Right cardiac atrium (tissue), 5 donors: ENCODE measurements around the gene TNFSF12. TPM values are rescaled to one million over a fixed set of nuclear protein-coding genes. Genes with fewer than 3 reads are reported as not detected.
A peak's percentile ranks its signal among the peaks of the same experiment; 100 is the strongest.

Experiments
- ATAC-seq, 2 donors: fragments of 200-7000 bp; cut with Tn5 transposase; one replicate each; pipeline versions ENCODE4 v1.8.0 to v1.9.1; 2020; ENCODE audit warnings: moderate library complexity in 2 of 2, mild to moderate bottlenecking in 1 of 2
- DNase-seq, 3 donors: peaks; one replicate each; pipeline ENCODE4 v3.0.0-alpha.2; 2020
- H3K27ac ChIP-seq: one replicate; pipeline ENCODE4 v1.5.1; 2013; ENCODE audit warnings: mild to moderate bottlenecking, low read length, control low read depth, moderate library complexity
- H3K27me3 ChIP-seq: one replicate; pipeline ENCODE4 v1.6.1; 2013; ENCODE audit not compliant: control insufficient read depth, insufficient read depth
- H3K4me1 ChIP-seq: one replicate; pipeline ENCODE4 v1.6.1; 2013; ENCODE audit warnings: low read length; ENCODE audit not compliant: control insufficient read depth, insufficient read depth
- H3K4me3 ChIP-seq: one replicate; pipeline ENCODE4 v1.5.1; 2013; ENCODE audit warnings: low read length, control low read depth
- H3K9me3 ChIP-seq: one replicate; pipeline ENCODE4 v1.6.1; 2013; ENCODE audit warnings: low read length; ENCODE audit not compliant: control insufficient read depth
- WGBS: extraction: QIAGEN DNeasy Blood & Tissue Kit; methylation state at CpG from one replicate; pipeline ENCODE4 v1.1.7; 2013; 5-methylcytosine and 5-hydroxymethylcytosine counted together
- intact Hi-C, 4 donors: fragments of 100-400 bp; cut with DNase I; formaldehyde crosslinking; loops; one replicate each; pipeline versions ENCODE4 v1.11.0 to v1.14.0; 2022 to 2023
- polyA plus RNA-seq: library from polyadenylated mRNA; stranded (reverse); fragments of 200-250 nt; gene quantifications from one replicate; pipeline ENCODE4 v1.2.3, GENCODE V29; 2013
- total RNA-seq, 4 donors: library from RNA; stranded (reverse); fragmentation: NEBNext Ultra II Directional; extraction: Animal tissue kit (Norgen Biotek cat#: 25700); gene quantifications; one replicate each; pipeline ENCODE4 v1.2.1, GENCODE V29; 2021
- donor health status: healthy with polysubstance abuse.
- donor health status: DM: no; HTN: yes; CAD: no.
- donor health status: DM: no; HTN: no; CAD: no.
- donor health status: DM: no; HTN: yes; CAD: no; lungs with severe emphysema.
- donor health status: DM: yes; HTN: yes; CAD: no.

Gene TNFSF12
- total and polyA plus RNA-seq, 5 donors, result 42.9 to 58.4 (median 51.5) TPM

DNA sequence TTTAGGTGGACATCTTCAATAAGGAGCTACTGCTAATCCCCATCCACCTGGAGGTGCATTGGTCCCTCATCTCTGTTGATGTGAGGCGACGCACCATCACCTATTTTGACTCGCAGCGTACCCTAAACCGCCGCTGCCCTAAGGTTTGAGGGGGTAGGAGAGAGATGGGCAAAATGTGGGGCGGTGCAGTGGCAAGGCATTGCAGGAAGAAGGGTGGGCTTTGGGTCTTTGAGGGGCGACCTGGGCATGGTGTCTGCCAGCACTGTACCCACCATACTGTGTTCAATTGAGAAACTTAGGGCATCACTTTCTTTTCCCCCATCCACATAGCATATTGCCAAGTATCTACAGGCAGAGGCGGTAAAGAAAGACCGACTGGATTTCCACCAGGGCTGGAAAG lies 21.5 kb downstream of the TNFSF12 start:
- Histone ChIP-seq H3K4me1 (peaks cover 3% of the 10 kb centered on the region), H3K27me3 (no peaks in the 10 kb centered on the region), H3K27ac (no peak overlapping the region), H3K4me3 (no peak overlapping the region), H3K9me3 (no peaks in the 10 kb centered on the region)
- 94% methylated on average over 10 of the region's 10 CpGs for WGBS
- intact Hi-C loops, result no loop called here
- no peak for ATAC-seq
- DNase-seq, result peak in 1 of 3 donors; percentile 37

DNA sequence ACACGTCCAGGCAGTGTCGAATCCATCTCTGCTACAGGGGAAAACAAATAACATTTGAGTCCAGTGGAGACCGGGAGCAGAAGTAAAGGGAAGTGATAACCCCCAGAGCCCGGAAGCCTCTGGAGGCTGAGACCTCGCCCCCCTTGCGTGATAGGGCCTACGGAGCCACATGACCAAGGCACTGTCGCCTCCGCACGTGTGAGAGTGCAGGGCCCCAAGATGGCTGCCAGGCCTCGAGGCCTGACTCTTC lies 23.4 kb downstream of the TNFSF12 start:
- Histone ChIP-seq H3K9me3 (no peaks in the 10 kb centered on the region), H3K27me3 (no peaks in the 10 kb centered on the region), H3K4me3 (peak overlapping the region; percentile 53), H3K4me1 (peaks cover 7% of the 10 kb centered on the region), H3K27ac (peak overlapping the region; percentile 98)
- DNase-seq (no peak), ATAC-seq (no peak)
- intact Hi-C loops, result no loop called here
- 2% methylated on average over 11 of the region's 11 CpGs for WGBS

DNA sequence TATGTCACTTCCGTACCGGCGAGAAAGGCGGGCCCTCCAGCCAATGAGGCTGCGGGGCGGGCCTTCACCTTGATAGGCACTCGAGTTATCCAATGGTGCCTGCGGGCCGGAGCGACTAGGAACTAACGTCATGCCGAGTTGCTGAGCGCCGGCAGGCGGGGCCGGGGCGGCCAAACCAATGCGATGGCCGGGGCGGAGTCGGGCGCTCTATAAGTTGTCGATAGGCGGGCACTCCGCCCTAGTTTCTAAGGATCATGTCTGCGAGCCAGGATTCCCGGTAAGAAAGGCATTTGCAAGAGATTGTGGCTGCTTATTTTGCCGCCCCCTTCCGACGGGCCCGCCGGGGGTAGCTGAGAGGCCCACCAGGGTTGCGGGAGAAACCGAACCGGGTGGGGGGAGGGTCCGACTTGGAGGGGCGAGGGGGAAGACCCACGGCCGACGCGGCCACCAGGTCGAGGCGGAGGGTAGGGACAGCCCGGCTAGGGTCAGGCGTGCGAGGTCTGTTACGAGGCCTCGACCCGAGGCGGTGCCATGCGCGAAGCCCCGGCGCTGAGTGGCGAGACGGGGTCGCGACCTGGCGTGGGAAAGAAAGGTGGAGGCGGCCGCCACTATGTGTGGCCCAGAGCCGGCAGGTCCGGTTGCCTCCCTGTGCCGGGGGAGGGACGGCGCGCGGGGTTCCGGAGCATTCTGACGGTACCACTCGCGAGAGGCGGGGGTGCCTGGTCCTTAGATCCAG lies 23.9 kb downstream of the TNFSF12 start:
- H3K27ac ChIP-seq, result peak overlapping the region; percentile 94
- peak overlapping the region; percentile 85 for H3K4me3 ChIP-seq
- WGBS, result under 1% methylated on average over 73 of the region's 73 CpGs
- DNase-seq (peak; percentile 99 to 100 (median 100)), ATAC-seq (peak; percentile 93 to 96)
- peaks cover 7% of the 10 kb centered on the region for H3K4me1 ChIP-seq
- H3K9me3 ChIP-seq, result no peaks in the 10 kb centered on the region
- intact Hi-C loops, result no loop called here
- no peaks in the 10 kb centered on the region for H3K27me3 ChIP-seq

DNA sequence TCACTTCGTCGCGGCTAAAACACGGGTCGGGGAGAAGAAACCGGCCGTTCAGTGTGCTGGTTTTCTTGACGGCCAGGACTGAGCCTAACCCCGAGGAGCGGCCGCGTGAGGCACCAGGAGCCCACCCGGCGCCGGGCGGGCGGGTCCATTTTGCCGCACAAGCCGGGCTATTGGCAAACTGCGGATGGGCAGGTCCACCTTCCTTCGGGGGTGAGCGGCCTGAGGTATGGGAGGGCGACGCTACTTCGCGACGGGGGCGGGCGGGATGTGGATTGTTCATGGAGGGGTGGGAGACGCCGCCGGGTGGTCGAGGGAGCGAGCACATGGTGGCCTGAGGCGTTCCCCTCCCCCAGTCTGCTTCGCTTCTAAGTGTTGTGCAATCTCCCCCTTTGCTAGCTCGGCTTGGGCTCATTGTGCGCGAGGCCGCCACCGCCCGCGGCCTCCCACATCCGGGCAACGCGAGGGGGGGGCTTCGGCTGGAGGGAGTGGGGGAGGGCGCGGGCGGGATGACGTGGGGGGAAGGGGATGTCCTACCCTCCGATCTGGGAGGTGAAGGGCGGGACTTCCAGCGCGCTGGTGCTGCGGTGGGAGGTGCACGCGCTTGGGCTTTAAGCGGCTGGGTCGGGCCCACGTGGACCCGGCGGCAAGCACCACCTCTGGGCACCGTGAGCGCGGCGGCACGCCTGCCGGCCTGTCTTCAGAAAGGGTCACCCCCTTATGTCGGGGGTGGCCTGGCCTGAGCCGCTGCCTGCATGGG lies 24.6 kb downstream of the TNFSF12 start:
- under 1% methylated on average over 71 of the region's 71 CpGs for WGBS
- DNase-seq (peak; percentile 90 to 96 (median 95)), ATAC-seq (peak; percentile 82)
- peak overlapping the region; percentile 94 for H3K27ac ChIP-seq
- peak overlapping the region; percentile 85 for H3K4me3 ChIP-seq
- peaks cover 7% of the 10 kb centered on the region for H3K4me1 ChIP-seq
- intact Hi-C loops, result no loop called here
- no peaks in the 10 kb centered on the region for H3K9me3 ChIP-seq
- no peaks in the 10 kb centered on the region for H3K27me3 ChIP-seq

DNA sequence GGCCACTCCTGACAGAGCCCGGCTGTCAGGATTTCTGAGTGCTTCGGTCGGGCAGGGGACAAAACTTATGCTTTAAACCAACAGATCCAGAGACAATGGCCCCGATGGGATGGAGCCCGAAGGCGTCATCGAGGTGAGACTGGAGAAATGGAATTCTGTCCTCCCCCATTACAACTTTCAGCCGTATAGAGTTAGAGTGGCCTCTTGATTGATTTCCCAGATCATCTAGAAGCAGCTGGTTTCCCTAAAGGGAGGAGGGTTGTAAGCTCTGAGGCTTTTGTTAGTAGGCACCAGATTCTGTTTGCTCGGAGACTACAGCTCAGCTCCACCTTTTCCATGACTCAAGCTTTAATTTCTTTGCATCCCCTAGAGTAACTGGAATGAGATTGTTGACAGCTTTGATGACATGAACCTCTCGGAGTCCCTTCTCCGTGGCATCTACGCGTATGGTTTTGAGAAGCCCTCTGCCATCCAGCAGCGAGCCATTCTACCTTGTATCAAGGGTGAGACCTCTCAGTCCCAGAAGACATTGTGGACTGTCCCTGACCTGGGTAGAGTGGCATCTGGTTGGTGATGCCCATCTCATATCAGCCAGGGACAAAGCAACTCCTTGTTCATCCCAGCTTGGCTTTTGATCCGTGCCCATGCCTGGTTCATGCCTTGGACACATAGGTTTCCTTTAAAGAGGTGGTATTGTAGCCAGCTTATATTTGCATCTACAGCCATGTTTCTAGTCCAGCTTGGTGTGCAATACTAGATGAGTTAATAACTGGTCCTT lies 25.5 kb downstream of the TNFSF12 start:
- DNase-seq, result no peak
- H3K4me1 ChIP-seq, result peaks cover 7% of the 10 kb centered on the region
- no peak for ATAC-seq
- H3K27ac ChIP-seq, result peak overlapping the region; percentile 40
- 18% methylated on average over 15 of the region's 15 CpGs for WGBS
- intact Hi-C loops, result no loop called here
- H3K4me3 ChIP-seq, result peak overlapping the region; percentile 85
- no peaks in the 10 kb centered on the region for H3K9me3 ChIP-seq
- H3K27me3 ChIP-seq, result no peaks in the 10 kb centered on the region

DNA sequence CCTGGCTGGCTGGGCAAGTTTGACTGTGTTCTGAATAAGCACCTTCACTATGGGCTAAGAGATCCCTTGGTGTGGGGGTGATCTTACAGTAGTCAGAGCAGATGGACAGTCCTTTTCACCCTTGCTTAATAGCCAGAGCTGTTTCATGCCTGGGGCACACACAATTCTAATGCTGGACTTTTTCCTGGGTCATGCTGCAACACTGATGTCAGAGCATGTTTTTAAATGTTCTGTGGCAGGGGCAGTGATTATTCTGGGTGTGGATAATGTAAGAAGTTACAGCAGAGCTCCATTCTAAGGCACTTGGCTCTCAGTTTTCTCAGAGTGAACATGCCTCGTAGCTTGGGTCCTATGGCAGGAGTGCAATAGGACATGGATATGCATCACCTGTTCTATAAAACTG lies 26.6 kb downstream of the TNFSF12 start:
- Histone ChIP-seq H3K9me3 (no peaks in the 10 kb centered on the region), H3K27ac (no peak overlapping the region), H3K27me3 (no peaks in the 10 kb centered on the region), H3K4me3 (no peak overlapping the region), H3K4me1 (peaks cover 12% of the 10 kb centered on the region)
- ATAC-seq (no peak), DNase-seq (no peak)
- WGBS, result 68% methylated on average over 1 of the region's 1 CpG
- intact Hi-C loops, result no loop called here

DNA sequence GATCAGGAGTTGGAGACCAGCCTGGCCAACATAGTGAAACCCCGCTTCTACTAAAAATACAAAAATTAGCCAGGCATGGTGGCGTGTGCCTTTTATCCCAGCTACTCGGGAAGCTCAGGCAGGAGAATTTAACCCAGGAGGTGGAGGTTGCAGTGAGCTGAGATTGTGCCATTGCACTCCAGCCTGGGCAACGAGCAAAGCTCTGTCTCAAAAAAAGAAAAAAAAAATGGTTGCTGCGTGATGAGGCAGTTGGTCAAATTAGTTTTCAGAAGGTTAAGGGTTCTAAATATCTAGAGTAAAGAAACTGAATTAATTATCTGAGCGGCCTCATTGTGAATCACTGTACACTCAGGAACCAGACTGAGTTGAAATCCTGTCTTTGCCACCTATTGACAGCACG lies 27.1 kb downstream of the TNFSF12 start:
- Histone ChIP-seq H3K9me3 (no peaks in the 10 kb centered on the region), H3K4me1 (peaks cover 12% of the 10 kb centered on the region), H3K4me3 (no peak overlapping the region), H3K27me3 (no peaks in the 10 kb centered on the region), H3K27ac (no peak overlapping the region)
- ATAC-seq, result no peak
- DNase-seq, result no peak
- 65% methylated on average over 7 of the region's 7 CpGs for WGBS
- intact Hi-C loops, result no loop called here

DNA sequence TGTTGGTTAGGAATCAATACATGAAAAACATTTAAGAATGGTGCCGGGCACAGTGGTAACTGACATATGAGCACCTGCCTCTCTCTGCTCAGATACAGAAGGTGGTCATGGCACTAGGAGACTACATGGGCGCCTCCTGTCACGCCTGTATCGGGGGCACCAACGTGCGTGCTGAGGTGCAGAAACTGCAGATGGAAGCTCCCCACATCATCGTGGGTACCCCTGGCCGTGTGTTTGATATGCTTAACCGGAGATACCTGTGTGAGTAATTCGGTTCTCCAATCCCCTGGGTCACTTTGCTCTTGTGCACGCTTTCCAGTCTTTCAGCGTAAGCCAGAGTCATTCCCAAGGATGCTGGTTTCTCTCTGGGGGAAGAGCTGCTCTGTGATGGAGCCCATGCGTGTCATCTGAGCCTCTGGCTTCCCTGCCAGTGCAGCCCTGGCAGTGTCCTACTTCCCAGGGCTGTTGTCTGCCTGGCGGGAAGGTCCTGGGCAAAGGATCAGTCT lies 27.6 kb downstream of the TNFSF12 start:
- DNase-seq, result no peak
- Histone ChIP-seq H3K27ac (no peak overlapping the region), H3K27me3 (no peaks in the 10 kb centered on the region), H3K9me3 (no peaks in the 10 kb centered on the region), H3K4me1 (peaks cover 12% of the 10 kb centered on the region), H3K4me3 (no peak overlapping the region)
- intact Hi-C loops, result no loop called here
- no peak for ATAC-seq
- WGBS, result 78% methylated on average over 14 of the region's 14 CpGs

DNA sequence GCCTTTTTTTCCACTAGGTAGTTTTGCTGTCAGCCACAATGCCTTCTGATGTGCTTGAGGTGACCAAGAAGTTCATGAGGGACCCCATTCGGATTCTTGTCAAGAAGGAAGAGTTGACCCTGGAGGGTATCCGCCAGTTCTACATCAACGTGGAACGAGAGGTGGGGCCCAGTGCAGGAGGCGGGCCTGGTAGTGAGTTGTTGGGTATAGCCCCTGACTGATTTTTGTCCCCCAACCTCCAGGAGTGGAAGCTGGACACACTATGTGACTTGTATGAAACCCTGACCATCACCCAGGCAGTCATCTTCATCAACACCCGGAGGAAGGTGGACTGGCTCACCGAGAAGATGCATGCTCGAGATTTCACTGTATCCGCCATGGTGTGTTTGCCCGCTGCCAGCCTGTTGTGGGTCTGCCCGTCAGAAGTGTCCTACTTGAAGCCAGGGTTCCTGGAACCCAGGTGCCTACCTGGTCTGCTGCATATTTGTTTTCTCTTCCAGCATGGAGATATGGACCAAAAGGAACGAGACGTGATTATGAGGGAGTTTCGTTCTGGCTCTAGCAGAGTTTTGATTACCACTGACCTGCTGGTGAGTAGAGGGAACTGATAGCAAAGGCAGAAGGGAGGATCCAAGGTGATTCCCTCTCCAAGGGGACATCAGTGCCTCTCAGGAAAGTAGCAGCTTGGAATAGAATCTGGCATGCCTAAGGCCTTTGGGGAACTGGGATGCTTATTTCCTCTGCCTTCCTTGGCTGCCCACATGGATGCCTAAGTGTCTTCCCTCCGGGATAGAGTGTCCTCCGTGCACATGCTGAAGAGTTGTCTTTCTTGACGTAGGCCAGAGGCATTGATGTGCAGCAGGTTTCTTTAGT lies 28.7 kb downstream of the TNFSF12 start:
- H3K4me1 ChIP-seq, result peaks cover 15% of the 10 kb centered on the region
- no peak for DNase-seq
- no peak overlapping the region for H3K4me3 ChIP-seq
- no peak overlapping the region for H3K27ac ChIP-seq
- ATAC-seq, result no peak
- 76% methylated on average over 17 of the region's 17 CpGs for WGBS
- H3K27me3 ChIP-seq, result no peaks in the 10 kb centered on the region
- intact Hi-C loops, result no loop called here
- H3K9me3 ChIP-seq, result no peaks in the 10 kb centered on the region

DNA sequence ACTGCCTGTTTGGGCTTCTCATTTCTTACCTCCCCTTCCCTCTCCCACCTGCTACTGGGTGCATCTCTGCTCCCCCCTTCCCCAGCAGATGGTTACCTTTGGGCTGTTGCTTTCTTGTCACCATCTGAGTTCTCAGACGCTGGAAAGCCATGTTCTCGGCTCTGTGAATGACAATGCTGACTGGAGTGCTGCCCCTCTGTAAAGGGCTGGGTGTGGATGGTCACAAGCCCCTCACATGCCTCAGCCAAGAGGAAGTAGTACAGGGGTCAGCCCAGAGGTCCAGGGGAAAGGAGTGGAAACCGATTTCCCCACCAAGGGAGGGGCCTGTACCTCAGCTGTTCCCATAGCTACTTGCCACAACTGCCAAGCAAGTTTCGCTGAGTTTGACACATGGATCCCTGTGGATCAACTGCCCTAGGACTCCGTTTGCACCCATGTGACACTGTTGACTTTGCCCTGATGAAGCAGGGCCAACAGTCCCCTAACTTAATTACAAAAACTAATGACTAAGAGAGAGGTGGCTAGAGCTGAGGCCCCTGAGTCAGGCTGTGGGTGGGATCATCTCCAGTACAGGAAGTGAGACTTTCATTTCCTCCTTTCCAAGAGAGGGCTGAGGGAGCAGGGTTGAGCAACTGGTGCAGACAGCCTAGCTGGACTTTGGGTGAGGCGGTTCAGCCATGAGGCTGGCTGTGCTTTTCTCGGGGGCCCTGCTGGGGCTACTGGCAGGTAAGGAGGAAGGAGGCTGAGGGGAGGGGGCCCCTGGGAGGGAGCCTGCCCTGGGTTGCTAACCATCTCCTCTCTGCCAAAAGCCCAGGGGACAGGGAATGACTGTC lies 30.4 kb downstream of the TNFSF12 start, which contains the start of gene CD68:
TSS of gene CD68 (plus strand) at position 638 of the 833 bp plus-strand sequence. CDS start at position 678, 40 bp downstream.
- peaks cover 22% of the 10 kb centered on the region for H3K4me1 ChIP-seq
- intact Hi-C loops, result no loop called here
- 19% methylated on average over 7 of the region's 7 CpGs for WGBS
- H3K9me3 ChIP-seq, result no peaks in the 10 kb centered on the region
- peak within 1 kb of the TSS; percentile 68 for H3K27ac ChIP-seq
- DNase-seq (peak; percentile 76 to 81 (median 80)), ATAC-seq (peak; percentile 54 to 68)
- no peak within 1 kb of the TSS for H3K4me3 ChIP-seq
- H3K27me3 ChIP-seq, result no peaks in the 10 kb centered on the region
